ENCODE data around the gene ZFP36L1. TPM values are rescaled to one million over a fixed set of nuclear protein-coding genes. Genes with fewer than 3 reads are reported as not detected.
A peak's percentile ranks its signal among the peaks of the same experiment; 100 is the strongest.

Gene ZFP36L1
- total RNA-seq, 4 donors from 2014 or later: 154 to 451 (median 280) TPM

DNA sequence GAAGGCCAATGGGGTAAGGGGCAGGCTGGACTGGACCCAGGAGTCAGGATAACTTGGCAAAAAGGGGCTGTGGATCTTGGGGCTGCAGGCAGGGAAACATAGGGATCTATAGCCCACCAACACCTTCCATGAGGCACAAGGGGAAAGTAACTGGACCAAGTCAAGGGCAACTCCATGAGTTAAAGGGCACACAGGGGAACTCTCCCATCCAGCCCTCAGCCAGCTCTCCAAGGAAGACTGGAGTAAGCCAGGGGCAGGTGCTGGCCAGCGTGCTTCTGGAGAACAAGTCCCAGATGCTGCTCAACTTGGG lies 31.3 kb upstream of the ZFP36L1 start:
- no peak for ATAC-seq
- no peaks in the 10 kb centered on the region for H3K27me3 ChIP-seq
- H3K4me1 ChIP-seq: peaks cover 0 to 23% (median 4%) of the 10 kb centered on the region in 3 donors
- H3K4me3 ChIP-seq: no peak overlapping the region
- no peaks in the 10 kb centered on the region for H3K9me3 ChIP-seq
- TF ChIP-seq POLR2A (IDR thresholded peaks at IDR 0.05) (no peak), EP300 (IDR thresholded peaks at IDR 0.05) (no peak)
- TF ChIP-seq, protein P1, sequence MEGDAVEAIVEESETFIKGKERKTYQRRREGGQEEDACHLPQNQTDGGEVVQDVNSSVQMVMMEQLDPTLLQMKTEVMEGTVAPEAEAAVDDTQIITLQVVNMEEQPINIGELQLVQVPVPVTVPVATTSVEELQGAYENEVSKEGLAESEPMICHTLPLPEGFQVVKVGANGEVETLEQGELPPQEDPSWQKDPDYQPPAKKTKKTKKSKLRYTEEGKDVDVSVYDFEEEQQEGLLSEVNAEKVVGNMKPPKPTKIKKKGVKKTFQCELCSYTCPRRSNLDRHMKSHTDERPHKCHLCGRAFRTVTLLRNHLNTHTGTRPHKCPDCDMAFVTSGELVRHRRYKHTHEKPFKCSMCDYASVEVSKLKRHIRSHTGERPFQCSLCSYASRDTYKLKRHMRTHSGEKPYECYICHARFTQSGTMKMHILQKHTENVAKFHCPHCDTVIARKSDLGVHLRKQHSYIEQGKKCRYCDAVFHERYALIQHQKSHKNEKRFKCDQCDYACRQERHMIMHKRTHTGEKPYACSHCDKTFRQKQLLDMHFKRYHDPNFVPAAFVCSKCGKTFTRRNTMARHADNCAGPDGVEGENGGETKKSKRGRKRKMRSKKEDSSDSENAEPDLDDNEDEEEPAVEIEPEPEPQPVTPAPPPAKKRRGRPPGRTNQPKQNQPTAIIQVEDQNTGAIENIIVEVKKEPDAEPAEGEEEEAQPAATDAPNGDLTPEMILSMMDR (IDR thresholded peaks at IDR 0.05): no peak
- no peak overlapping the region for H3K27ac ChIP-seq
- WGBS, 2 donors (ENCODE audit: low coverage in 1 of 2): 100% methylated on average over 1 of the region's 1 CpG; no CpG with 5 or more reads in 1 of the 2 donors
- H3K36me3 ChIP-seq: no peaks in the 10 kb centered on the region

DNA sequence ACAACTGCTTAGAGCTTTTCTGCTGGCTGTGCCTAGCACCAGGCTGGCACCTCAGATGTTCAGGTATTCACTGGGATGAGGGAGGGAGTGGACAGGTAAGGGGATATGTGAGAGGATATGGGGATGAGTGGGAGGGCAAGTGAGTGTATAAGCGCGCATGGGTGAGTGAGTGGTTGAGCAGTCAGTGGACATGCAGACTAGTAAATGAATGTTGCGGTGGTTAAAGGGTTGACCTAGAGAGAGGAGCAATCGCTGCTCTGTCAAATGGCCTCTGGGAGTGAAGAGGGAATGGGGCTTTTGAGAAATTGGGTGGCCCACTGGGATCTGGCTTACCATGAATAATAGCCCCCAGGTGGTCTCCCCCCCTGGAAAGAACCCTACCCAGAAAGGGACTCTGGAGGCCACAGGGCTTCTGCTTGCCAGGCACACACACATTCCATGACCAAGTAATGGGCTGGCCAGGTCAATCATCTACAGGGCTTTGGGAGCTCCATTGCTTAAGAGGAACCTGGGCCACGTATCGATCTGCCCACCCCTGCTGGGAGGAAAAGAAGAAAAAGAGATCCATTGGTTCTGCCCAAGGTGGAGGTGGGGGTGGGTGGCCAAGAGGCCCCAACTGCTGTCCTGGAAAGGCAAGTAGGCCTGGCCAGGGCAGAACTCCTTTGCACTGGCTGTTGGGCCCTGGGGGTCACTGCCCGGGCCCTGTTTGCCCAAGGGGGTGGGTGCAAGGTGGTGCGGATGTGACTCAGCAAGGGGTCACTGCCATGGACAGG lies 30.8 kb upstream of the ZFP36L1 start:
- TF ChIP-seq POLR2AphosphoS5 (IDR thresholded peaks at IDR 0.05) (no peak), POLR2A (IDR thresholded peaks at IDR 0.05) (no peak), EP300 (IDR thresholded peaks at IDR 0.05) (no peak)
- TF ChIP-seq, protein P1 (IDR thresholded peaks at IDR 0.05): no peak
- Histone ChIP-seq H3K27ac (no peak overlapping the region), H3K4me3 (no peak overlapping the region), H3K4me1 (peaks cover 0 to 29% (median 4%) of the 10 kb centered on the region in 3 donors), H3K27me3 (no peaks in the 10 kb centered on the region), H3K9me3 (no peaks in the 10 kb centered on the region), H3K36me3 (no peaks in the 10 kb centered on the region)
- no peak for ATAC-seq
- 97 to 98% methylated on average over 4 to 6 of the region's 8 CpGs for WGBS, 2 donors (ENCODE audit: low coverage in 1 of 2)

DNA sequence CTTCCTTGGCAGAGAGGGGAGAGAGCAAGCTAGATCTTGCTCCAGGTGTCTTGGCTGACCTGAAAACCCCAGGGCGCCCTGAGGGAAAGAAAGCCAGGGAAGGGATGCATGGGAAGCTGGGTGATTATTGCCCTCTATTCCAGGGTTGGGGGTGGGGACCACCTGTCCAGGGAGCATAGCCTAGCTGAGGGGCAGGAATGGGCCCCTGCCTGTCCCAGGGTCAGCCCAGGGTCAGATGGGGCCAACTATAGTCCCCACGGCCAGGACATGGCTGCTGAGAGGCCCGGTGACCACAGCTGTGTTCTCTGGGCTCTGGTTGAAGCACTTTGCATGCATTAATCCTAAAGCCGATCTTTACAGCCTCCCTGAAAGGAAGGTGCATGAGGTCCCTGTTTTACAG lies 30.1 kb upstream of the ZFP36L1 start:
- Histone ChIP-seq H3K27me3 (no peaks in the 10 kb centered on the region), H3K4me3 (no peak overlapping the region), H3K4me1 (peaks cover 0 to 36% (median 4%) of the 10 kb centered on the region in 3 donors), H3K36me3 (no peaks in the 10 kb centered on the region), H3K27ac (no peak overlapping the region), H3K9me3 (no peaks in the 10 kb centered on the region)
- WGBS, 2 donors (ENCODE audit: low coverage in 1 of 2): 100% methylated on average over 2 of the region's 4 CpGs; no CpG with 5 or more reads in 1 of the 2 donors
- no peak for ATAC-seq
- no peak for TF ChIP-seq EP300 (IDR thresholded peaks at IDR 0.05)

DNA sequence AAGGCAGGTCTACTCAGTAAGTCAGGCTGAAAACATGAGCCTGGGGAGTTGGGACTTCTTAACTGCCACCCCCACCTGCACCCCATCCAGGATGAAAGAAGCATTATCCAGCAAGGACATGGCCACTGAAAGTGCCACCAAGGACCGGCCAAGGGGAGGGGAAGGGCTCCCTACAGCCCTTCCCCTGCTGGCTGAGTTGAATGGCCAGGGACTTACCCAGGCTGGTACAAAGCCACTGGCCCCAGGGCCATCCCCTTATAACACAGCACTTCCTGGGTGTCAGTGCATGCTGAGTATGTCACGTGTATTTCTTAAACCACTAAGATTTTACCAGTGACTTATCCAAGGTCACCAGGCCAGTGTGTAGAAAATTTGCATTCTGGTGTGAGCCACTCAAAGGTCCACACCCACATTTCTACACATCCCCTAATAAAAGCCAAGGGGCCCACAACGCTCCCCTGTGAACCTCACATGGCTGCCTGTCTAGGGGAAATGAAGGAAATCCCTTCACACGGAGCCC lies 29.3 kb upstream of the ZFP36L1 start:
- H3K36me3 ChIP-seq: no peaks in the 10 kb centered on the region
- H3K4me3 ChIP-seq: no peak overlapping the region
- no peak for TF ChIP-seq POLR2A (IDR thresholded peaks at IDR 0.05)
- TF ChIP-seq EP300 (IDR thresholded peaks at IDR 0.05): no peak
- TF ChIP-seq, protein P1 (IDR thresholded peaks at IDR 0.05): no peak
- no peak for TF ChIP-seq POLR2AphosphoS5 (IDR thresholded peaks at IDR 0.05)
- no peak overlapping the region for H3K27ac ChIP-seq
- H3K4me1 ChIP-seq: peaks cover 0 to 43% (median 4%) of the 10 kb centered on the region in 3 donors
- 90 to 100% methylated on average over 1 to 2 of the region's 4 CpGs for WGBS, 2 donors (ENCODE audit: low coverage in 1 of 2)
- H3K27me3 ChIP-seq: no peaks in the 10 kb centered on the region
- ATAC-seq: no peak
- H3K9me3 ChIP-seq: no peaks in the 10 kb centered on the region

DNA sequence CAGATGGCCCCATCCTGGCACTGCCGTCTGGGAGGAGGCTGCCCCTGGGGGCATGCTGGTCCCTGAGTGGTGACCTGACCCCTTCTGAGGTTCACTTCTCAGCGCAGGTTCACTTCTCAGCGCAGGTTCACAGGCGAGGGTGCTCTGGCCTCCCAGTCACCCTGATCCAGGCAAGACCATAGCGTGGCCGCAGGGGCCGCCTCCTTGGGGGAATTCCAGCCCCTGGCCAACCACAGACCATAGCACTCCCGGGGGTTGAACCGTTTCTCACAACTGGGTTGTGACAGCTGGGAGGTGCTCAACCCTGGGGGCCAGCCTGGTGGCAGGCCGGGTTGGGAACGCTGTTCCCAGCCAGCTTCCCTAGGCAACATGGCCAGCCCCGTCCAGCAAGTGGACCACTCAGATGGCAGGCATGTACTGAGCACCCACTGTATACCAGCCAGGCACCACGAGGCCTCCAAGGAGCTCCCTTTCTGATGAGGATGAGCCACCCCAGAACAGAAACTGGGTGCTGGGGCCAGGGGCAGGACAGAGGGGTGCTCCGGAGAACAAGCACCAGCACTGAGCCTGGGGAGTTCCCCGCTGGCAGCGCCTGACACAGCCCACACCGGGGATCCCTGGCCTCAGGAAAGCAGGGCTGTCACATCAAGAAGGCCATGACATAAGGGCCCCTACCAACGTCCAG lies 28.3 kb upstream of the ZFP36L1 start:
- H3K4me3 ChIP-seq: no peak overlapping the region
- TF ChIP-seq POLR2AphosphoS5 (IDR thresholded peaks at IDR 0.05): no peak
- no peak for TF ChIP-seq POLR2A (IDR thresholded peaks at IDR 0.05)
- TF ChIP-seq, protein P1 (IDR thresholded peaks at IDR 0.05): no peak
- no peak for TF ChIP-seq EP300 (IDR thresholded peaks at IDR 0.05)
- H3K36me3 ChIP-seq: no peaks in the 10 kb centered on the region
- H3K27me3 ChIP-seq: no peaks in the 10 kb centered on the region
- H3K9me3 ChIP-seq: no peaks in the 10 kb centered on the region
- no peak for ATAC-seq
- H3K27ac ChIP-seq: peak overlapping the region in 1 of 4 donors; percentile 9
- peaks cover 0 to 53% (median 9%) of the 10 kb centered on the region in 3 donors for H3K4me1 ChIP-seq
- 80% methylated on average over 1 of the region's 18 CpGs; no CpG with 5 or more reads in 1 of the 2 donors for WGBS, 2 donors (ENCODE audit: low coverage in 1 of 2)
